HT1080 (cell line): ENCODE results near the gene SLCO1A2. TPM values are rescaled to one million over a fixed set of nuclear protein-coding genes. Genes with fewer than 3 reads are reported as not detected.

Source experiments
- DNase-seq: peaks from one replicate; pipeline ENCODE4 v3.0.0-alpha.2; 2015; ENCODE audit warnings: low read depth
- total RNA-seq: library from RNA; depleted of rRNA; stranded (reverse); fragments of >200 nt; shearing (Covaris generic); gene quantifications from 2 replicates; pipeline ENCODE4 v1.2.3, GENCODE V29; 2014; rRNA removed

The SLCO1A2 gene
- total RNA-seq, 1 experiment from 2014 or later: not detected

GRCh38 chr12:21219206-21219605 is 115.5 kb downstream of the SLCO1A2 start:
- DNase-seq: no peak

Other genes with a start within 250 kb of the SLCO1A2 start
- gene SLCO1B1, start 203.7 kb downstream of the SLCO1A2 start, total RNA-seq: 0.07 TPM in 1 of 2 replicates, not detected in the other
- not detected in 2 replicates for gene IAPP, start 38.0 kb upstream of the SLCO1A2 start, total RNA-seq
- 8.8 and 10.2 TPM in 2 replicates for gene PYROXD1, start 102.7 kb upstream of the SLCO1A2 start, total RNA-seq
- gene RECQL, start 166.7 kb upstream of the SLCO1A2 start, total RNA-seq: 77.9 and 80.2 TPM in 2 replicates
- 20.0 and 29.5 TPM in 2 replicates for gene GOLT1B, start 166.9 kb upstream of the SLCO1A2 start, total RNA-seq
- 0.07 and 1.2 TPM in 2 replicates for gene SPX, start 191.4 kb upstream of the SLCO1A2 start, total RNA-seq